ENCODE measurements around the gene ZBED4.
A peak's percentile ranks its signal among the peaks of the same experiment; 100 is the strongest.

Gene ZBED4

GRCh38 chr22:49901457-49901856 is 47.8 kb downstream of the ZBED4 start:
- DNase-seq (ENCODE audit: low spot score): no peak

DNA sequence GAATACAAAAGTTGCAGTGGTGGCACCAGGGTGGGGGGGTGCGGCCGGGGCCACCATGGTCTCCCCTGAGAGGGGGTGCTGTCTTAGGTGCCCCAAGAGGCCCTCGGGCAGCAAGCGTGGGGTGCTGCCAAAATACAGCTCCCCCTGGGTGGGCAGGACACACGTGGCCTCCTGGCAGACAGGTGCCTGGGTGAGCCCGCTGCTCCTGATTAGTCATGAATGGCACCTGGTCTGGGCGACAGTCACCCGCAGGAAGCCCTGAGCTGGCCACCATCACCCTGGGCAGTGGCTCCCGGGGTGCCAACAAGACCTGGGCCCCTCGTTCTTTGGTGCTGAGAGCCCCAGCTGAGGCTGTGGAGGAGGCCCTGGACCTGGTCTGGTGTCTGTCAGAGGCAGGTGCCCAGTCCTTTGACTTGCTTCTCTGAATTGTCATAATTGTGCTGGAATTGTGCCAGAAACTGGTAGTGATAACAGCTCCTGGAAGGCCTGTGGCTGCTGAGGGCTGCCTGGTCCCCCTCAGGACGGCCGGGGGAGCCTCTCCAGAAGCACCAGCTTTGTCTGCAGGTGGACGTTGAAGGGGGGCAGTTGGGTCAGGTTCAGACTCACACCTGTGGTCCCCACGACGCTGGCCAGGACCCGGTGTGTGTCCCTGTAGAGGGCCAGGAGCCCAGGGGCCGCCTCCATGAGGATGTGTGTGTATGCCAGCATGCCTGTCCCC is 49.8 kb downstream of the ZBED4 start:
- no peak for DNase-seq (ENCODE audit: low spot score)

- DNase-seq (ENCODE audit: low spot score): no peak
Measured at GRCh38 chr22:49904040-49904369, 50.4 kb downstream of the ZBED4 start.

- DNase-seq (ENCODE audit: low spot score): no peak
Measured at GRCh38 chr22:49905465-49905864, 51.8 kb downstream of the ZBED4 start.

GRCh38 chr22:49906071-49906798 is 52.6 kb downstream of the ZBED4 start:
- DNase-seq (ENCODE audit: low spot score): no peak

DNA sequence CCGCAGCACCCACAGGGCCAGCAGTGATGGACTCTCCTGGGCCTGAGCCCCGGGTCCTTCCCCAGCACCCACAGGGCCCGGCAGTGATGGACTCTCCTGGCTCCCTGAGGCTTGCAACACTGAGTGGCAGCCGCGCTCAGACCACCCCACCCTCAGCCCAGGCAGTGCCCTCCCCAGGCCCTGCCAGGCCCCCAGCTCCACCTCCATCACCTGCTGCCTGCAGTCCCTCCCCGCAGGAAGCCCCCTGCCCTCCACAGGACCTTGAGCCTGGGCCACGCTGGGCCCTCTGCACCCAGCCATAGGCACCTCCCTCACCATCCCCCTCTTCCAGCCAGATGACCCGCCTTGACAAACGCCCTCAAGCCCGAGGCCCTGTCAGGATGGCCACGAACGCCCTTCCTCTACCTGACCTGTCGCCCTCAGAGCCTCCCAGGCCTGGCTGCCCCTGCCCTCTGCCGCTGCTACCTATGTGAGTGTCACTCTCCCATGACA is 53.2 kb downstream of the ZBED4 start:
- no peak for DNase-seq (ENCODE audit: low spot score)

- no peak for DNase-seq (ENCODE audit: low spot score)
Measured at GRCh38 chr22:49907807-49908206, 54.2 kb downstream of the ZBED4 start.

- no peak for DNase-seq (ENCODE audit: low spot score)
Measured at GRCh38 chr22:49909476-49910205, 56.0 kb downstream of the ZBED4 start.

- DNase-seq (ENCODE audit: low spot score): no peak
Measured at GRCh38 chr22:49910229-49911155, 56.8 kb downstream of the ZBED4 start.

- DNase-seq (ENCODE audit: low spot score): no peak
Measured at GRCh38 chr22:49911881-49912625, 58.4 kb downstream of the ZBED4 start.

DNA sequence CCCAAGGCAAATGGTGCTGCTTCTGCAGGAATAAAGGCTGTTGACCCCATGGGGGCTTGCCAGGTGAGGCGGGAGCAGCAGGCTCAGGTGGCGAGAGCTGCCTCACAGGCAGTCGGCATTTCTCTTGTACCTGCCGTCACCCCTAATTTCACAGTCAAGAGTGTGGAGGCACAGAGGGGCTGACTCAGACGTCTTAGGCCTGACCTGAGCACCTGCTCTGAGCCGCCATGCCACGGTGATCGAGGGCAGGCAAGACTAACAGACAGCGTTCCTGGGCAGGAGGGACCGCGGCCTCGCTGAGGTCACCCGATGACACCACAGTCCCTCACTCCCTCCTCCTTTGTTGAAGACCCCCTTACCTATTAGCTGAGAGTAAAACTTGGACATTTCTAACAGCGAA is 59.4 kb downstream of the ZBED4 start:
- DNase-seq (ENCODE audit: low spot score): no peak

GRCh38 chr22:49913446-49913845 is 59.8 kb downstream of the ZBED4 start:
- DNase-seq (ENCODE audit: low spot score): no peak

DNA sequence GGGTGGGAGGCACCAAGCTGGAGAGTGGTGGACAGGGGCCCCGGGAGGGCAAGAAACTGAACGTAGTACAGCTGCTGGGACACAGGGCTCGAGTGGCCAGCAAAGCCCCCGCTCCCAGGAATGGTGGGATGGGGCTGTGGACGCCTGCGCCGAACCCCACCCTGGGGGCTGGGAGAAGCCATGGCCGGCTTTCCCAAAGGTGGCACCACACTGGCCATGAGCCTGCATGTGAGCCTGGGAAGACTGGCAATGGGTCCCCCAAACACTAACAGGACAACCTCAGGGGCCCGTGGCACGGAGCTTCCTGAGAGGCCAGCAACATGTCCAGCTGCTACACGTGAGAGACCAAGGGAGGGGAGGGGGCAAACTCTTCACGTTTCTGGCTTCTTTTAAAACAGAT is 60.6 kb downstream of the ZBED4 start:
- DNase-seq (ENCODE audit: low spot score): no peak

GRCh38 chr22:49915610-49916009 is 62.0 kb downstream of the ZBED4 start:
- peak; percentile 55 for DNase-seq (ENCODE audit: low spot score)

DNA sequence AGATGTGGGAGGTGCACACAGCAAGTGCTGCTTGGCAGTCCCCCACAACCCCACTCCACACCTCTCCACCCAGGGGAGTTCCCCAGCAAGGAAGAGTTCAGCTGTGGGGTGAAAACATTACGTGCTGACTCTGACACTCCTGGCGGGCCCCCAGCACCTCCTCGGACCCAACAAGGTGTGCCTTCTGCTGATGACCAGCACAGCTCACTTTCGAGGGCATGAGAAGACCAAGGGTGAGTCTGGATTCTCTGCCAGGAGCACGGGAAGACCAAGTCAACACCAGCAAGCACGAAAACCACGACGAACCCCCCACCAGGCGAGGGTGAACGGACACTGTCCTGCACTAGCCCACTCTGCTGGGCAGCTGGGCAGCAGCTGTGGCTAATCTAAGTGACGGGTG is 63.2 kb downstream of the ZBED4 start:
- no peak for DNase-seq (ENCODE audit: low spot score)

- DNase-seq (ENCODE audit: low spot score): peak; percentile 100
Measured at GRCh38 chr22:49917974-49918910, 64.6 kb downstream of the ZBED4 start, which contains the start of the genes ALG12 and CRELD2. Gene ALG12 (minus strand): TSS chr22:49918438. CDS start chr22:49913765, 4,673 bp downstream. Gene CRELD2 (plus strand): TSS chr22:49918634. CDS start chr22:49918770, 136 bp downstream.

- no peak for DNase-seq (ENCODE audit: low spot score)
Measured at GRCh38 chr22:49918911-49919881, 65.6 kb downstream of the ZBED4 start.

- no peak for DNase-seq (ENCODE audit: low spot score)
Measured at GRCh38 chr22:49920859-49921258, 67.2 kb downstream of the ZBED4 start.
